H1 (cell line): Measurements from ENCODE around the gene TPD52L2. TPM values are rescaled to one million over a fixed set of nuclear protein-coding genes. Genes with fewer than 3 reads are reported as not detected.

Experiments used
- CTCF ChIA-PET: fragments of 300-600 bp; sonication (Branson Sonifier 250); formaldehyde crosslinking; loops from one replicate; lab custom pipeline; 2021; ENCODE audit not compliant: partially characterized antibody; lab: Charles Lee
- POLR2A ChIA-PET: fragments of 300-600 bp; sonication (Branson Sonifier 250); formaldehyde crosslinking; loops from one replicate; lab custom pipeline; 2021; ENCODE audit warnings: inconsistent platforms; ENCODE audit not compliant: partially characterized antibody; lab: Charles Lee
- DNase-seq, 2 experiments: peaks; one replicate each; pipeline versions ENCODE4 v3.0.0 to v3.0.0-alpha.2; 2010 to 2022; ENCODE audit warnings: low spot score in 2 of 2, low read depth in 1 of 2, mixed read lengths in 1 of 2
- FAIRE-seq: peaks from 2 replicates; lab custom pipeline; 2011; peaks lifted over from hg19 to GRCh38; lab: Jason Lieb, UNC
- H2AFZ ChIP-seq: 2 replicates; pipeline ENCODE4 v1.8.1; 2012; ENCODE audit warnings: low read length, inconsistent platforms
- H2AK5ac ChIP-seq: 2 replicates; pipeline ENCODE4 v1.6.1; 2013; ENCODE audit warnings: low read depth, low read length
- H2BK120ac ChIP-seq: replicated peaks from 2 replicates; pipeline ENCODE3; 2013; ENCODE audit warnings: low read depth, low read length, inconsistent platforms
- H2BK12ac ChIP-seq: 2 replicates; pipeline ENCODE4 v1.6.1; 2013; ENCODE audit warnings: low read depth, low read length
- H2BK15ac ChIP-seq: 2 replicates; pipeline ENCODE4 v1.6.1; 2013; ENCODE audit warnings: low read length
- H2BK20ac ChIP-seq: 2 replicates; pipeline ENCODE4 v1.6.1; 2013; ENCODE audit warnings: low read length
- H2BK5ac ChIP-seq: 2 replicates; pipeline ENCODE4 v1.6.1; 2013; ENCODE audit warnings: low read depth, low read length
- H3K14ac ChIP-seq: 2 replicates; pipeline ENCODE4 v1.6.1; 2013; ENCODE audit warnings: inconsistent platforms; ENCODE audit not compliant: insufficient read length
- H3K18ac ChIP-seq: 2 replicates; pipeline ENCODE4 v1.6.1; 2013; ENCODE audit warnings: low read length; ENCODE audit errors: extremely low read depth
- H3K23ac ChIP-seq: 2 replicates; pipeline ENCODE4 v1.6.1; 2013; ENCODE audit warnings: inconsistent platforms; ENCODE audit not compliant: insufficient read length
- H3K23me2 ChIP-seq: 2 replicates; pipeline ENCODE4 v1.6.1; 2013; ENCODE audit warnings: low read depth, low read length
- H3K27ac ChIP-seq: 2 replicates; pipeline ENCODE4 v1.6.1; 2011; ENCODE audit warnings: low read depth, low read length, inconsistent platforms
- H3K27me3 ChIP-seq, 4 experiments: replicated peaks in 1 of 4; 1 replicate in 1 of 4; 2 replicates in 3 of 4; pipeline versions ENCODE4 v1.6.1 to v1.8.1; 2011 to 2013; ENCODE audit warnings: low read length in 3 of 4, mild to moderate bottlenecking in 3 of 4, inconsistent platforms in 2 of 4, mixed read lengths in 2 of 4, moderate library complexity in 1 of 4; ENCODE audit not compliant: control insufficient read depth in 3 of 4, insufficient read depth in 3 of 4; ENCODE audit errors: extremely low read depth in 1 of 4
- H3K36me3 ChIP-seq, 4 experiments: 2 replicates each; pipeline versions ENCODE4 v1.6.1 to v1.8.1; 2011 to 2013; ENCODE audit warnings: mild to moderate bottlenecking in 4 of 4, low read length in 3 of 4, moderate library complexity in 2 of 4, control low read depth in 1 of 4, inconsistent platforms in 1 of 4; ENCODE audit not compliant: insufficient read depth in 4 of 4, control insufficient read depth in 2 of 4
- H3K4ac ChIP-seq: replicated peaks from 2 replicates; pipeline ENCODE3; 2013; ENCODE audit warnings: low read length, low read depth, mixed read lengths, inconsistent platforms; ENCODE audit not compliant: insufficient read length
- H3K4me1 ChIP-seq, 4 experiments: replicated peaks in 1 of 4; 1 replicate in 1 of 4; 2 replicates in 3 of 4; pipeline versions ENCODE4 v1.6.1 to v1.8.1; 2011 to 2013; ENCODE audit warnings: low read length in 3 of 4, inconsistent platforms in 2 of 4, mixed read lengths in 1 of 4; ENCODE audit not compliant: insufficient read depth in 4 of 4, control insufficient read depth in 3 of 4
- H3K4me2 ChIP-seq, 2 experiments: 2 replicates each; pipeline versions ENCODE4 v1.6.1 to v1.8.1; 2011 to 2013; ENCODE audit warnings: low read depth in 2 of 2, low read length in 2 of 2, control low read depth in 1 of 2, inconsistent platforms in 1 of 2, mild to moderate bottlenecking in 1 of 2; ENCODE audit not compliant: insufficient read depth in 1 of 2
- H3K4me3 ChIP-seq, 4 experiments: fragments of 200-600, 300-600 bp in 1 of 4; sonication (generic), shearing (Covaris generic), sonication (Bioruptor Twin) in 1 of 4; 2 replicates each; pipeline versions ENCODE4 v1.5.1 to v1.8.1; 2011 to 2016; ENCODE audit warnings: low read length in 4 of 4, low read depth in 3 of 4, control low read depth in 2 of 4, inconsistent platforms in 2 of 4, mild to moderate bottlenecking in 2 of 4, mixed read lengths in 1 of 4, moderate library complexity in 1 of 4; ENCODE audit not compliant: insufficient read depth in 2 of 4; ENCODE audit errors: extremely low read depth in 1 of 4
- H3K56ac ChIP-seq: replicated peaks from 2 replicates; pipeline ENCODE3; 2013; ENCODE audit warnings: low read depth, mild to moderate bottlenecking, mixed read lengths, low read length, inconsistent platforms; ENCODE audit not compliant: insufficient read length
- H3K79me1 ChIP-seq: 2 replicates; pipeline ENCODE4 v1.6.1; 2013; ENCODE audit warnings: low read depth, low read length, control low read depth
- H3K79me2 ChIP-seq, 2 experiments: 2 replicates each; pipeline versions ENCODE4 v1.6.1 to v1.8.1; 2012 to 2013; ENCODE audit warnings: low read length in 2 of 2, mild to moderate bottlenecking in 2 of 2, inconsistent platforms in 1 of 2; ENCODE audit not compliant: insufficient read depth in 2 of 2, control insufficient read depth in 1 of 2
- H3K9ac ChIP-seq, 4 experiments: replicated peaks in 1 of 4; 1 replicate in 1 of 4; 2 replicates in 3 of 4; pipeline versions ENCODE4 v1.6.1 to v1.8.1; 2011 to 2013; ENCODE audit warnings: low read depth in 3 of 4, low read length in 3 of 4, control low read depth in 2 of 4, mild to moderate bottlenecking in 2 of 4, moderate library complexity in 2 of 4, inconsistent platforms in 1 of 4; ENCODE audit errors: extremely low read depth in 1 of 4
- H3K9me3 ChIP-seq, 2 experiments: 2 replicates each; pipeline versions ENCODE4 v1.6.1 to v1.8.1; 2012 to 2013; ENCODE audit warnings: mild to moderate bottlenecking in 2 of 2, moderate library complexity in 2 of 2, control low read depth in 1 of 2, inconsistent platforms in 1 of 2, low read depth in 1 of 2, low read length in 1 of 2, mixed read lengths in 1 of 2; ENCODE audit not compliant: insufficient read depth in 2 of 2
- H4K20me1 ChIP-seq, 2 experiments: replicated peaks in 1 of 2; 2 replicates each; pipeline versions ENCODE3 to v1.8.1; 2011 to 2013; ENCODE audit warnings: inconsistent platforms in 2 of 2, low read length in 2 of 2, mild to moderate bottlenecking in 1 of 2; ENCODE audit not compliant: insufficient read depth in 2 of 2, control insufficient read depth in 1 of 2
- H4K5ac ChIP-seq: 2 replicates; pipeline ENCODE4 v1.6.1; 2013; ENCODE audit warnings: low read length, low read depth, mixed read lengths, inconsistent platforms; ENCODE audit not compliant: insufficient read length
- H4K8ac ChIP-seq: 2 replicates; pipeline ENCODE4 v1.8.0; 2013; ENCODE audit warnings: mild to moderate bottlenecking, moderate library complexity, low read length, inconsistent platforms; ENCODE audit not compliant: insufficient read depth; ENCODE audit errors: extremely low read depth
- H4K91ac ChIP-seq: replicated peaks from 2 replicates; pipeline ENCODE3; 2013; ENCODE audit warnings: low read length, mixed read lengths, inconsistent platforms; ENCODE audit not compliant: insufficient read length
- ATF2 ChIP-seq: IDR thresholded peaks from 2 replicates; pipeline ENCODE4 v1.6.1; 2012; ENCODE audit warnings: low read length, inconsistent platforms
- CTBP2 ChIP-seq: IDR thresholded peaks from 2 replicates; pipeline ENCODE4 v1.7.0; 2011; ENCODE audit warnings: borderline replicate concordance, mild to moderate bottlenecking, moderate library complexity, mixed read lengths, low read length; ENCODE audit not compliant: insufficient read depth, insufficient read length
- JUN ChIP-seq: IDR thresholded peaks from 2 replicates; pipeline ENCODE4 v1.6.1; 2011; ENCODE audit warnings: low read depth, mild to moderate bottlenecking, improper control_type of control experiment, low read length
- KDM1A ChIP-seq: fragments of 200-600, 300-600 bp; sonication (generic); IDR thresholded peaks from 2 replicates; pipeline ENCODE4 v1.7.1; 2016; ENCODE audit warnings: mild to moderate bottlenecking, low read length, borderline replicate concordance
- MAFK ChIP-seq: IDR thresholded peaks from 2 replicates; pipeline ENCODE4 v1.6.1; 2012; ENCODE audit warnings: low read depth, mild to moderate bottlenecking, improper control_type of control experiment, low read length
- NANOG ChIP-seq: IDR thresholded peaks from 2 replicates; pipeline ENCODE4 v1.6.1; 2011; ENCODE audit warnings: low read length, low read depth, mild to moderate bottlenecking, inconsistent platforms; ENCODE audit not compliant: insufficient read depth, poor library complexity, severe bottlenecking
- POLR2AphosphoS5 ChIP-seq: IDR thresholded peaks from 2 replicates; pipeline ENCODE4 v1.6.1; 2011; ENCODE audit warnings: low read depth, low read length
- SIRT6 ChIP-seq: IDR thresholded peaks from one replicate; pipeline ENCODE4 v1.7.1; 2012; ENCODE audit warnings: low read length, inconsistent platforms
- TCF12 ChIP-seq: IDR thresholded peaks from 2 replicates; pipeline ENCODE4 v1.6.1; 2011; ENCODE audit warnings: low read depth, mild to moderate bottlenecking, low read length
- USF2 ChIP-seq: IDR thresholded peaks from 2 replicates; pipeline ENCODE4 v1.6.1; 2011; ENCODE audit warnings: low read length, improper control_type of control experiment
- YY1 ChIP-seq: IDR thresholded peaks from 2 replicates; pipeline ENCODE4 v1.6.1; 2011; ENCODE audit warnings: low read depth, mild to moderate bottlenecking, low read length
- ZNF274 ChIP-seq: IDR thresholded peaks from 2 replicates; pipeline ENCODE4 v1.7.0; 2012; ENCODE audit warnings: low read length, borderline replicate concordance; ENCODE audit errors: extremely low read depth
- WGBS, 2 experiments: shearing (Covaris generic) in 1 of 2; methylation state at CpG; one replicate each; pipeline versions ENCODE4 v1.1.6 to v1.1.7; 2013 to 2015; ENCODE audit warnings: low lambda C conversion rate in 2 of 2, mixed read lengths in 2 of 2, inconsistent platforms in 1 of 2, low coverage in 1 of 2, missing lambda C conversion rate in 1 of 2; ENCODE audit not compliant: insufficient replicate concordance in 2 of 2, insufficient coverage in 1 of 2, insufficient read length in 1 of 2; ENCODE audit errors: extremely low coverage in 1 of 2, missing lambda C conversion rate in 1 of 2; 5-methylcytosine and 5-hydroxymethylcytosine counted together
- polyA plus RNA-seq, 7 experiments: library from polyadenylated mRNA; depleted of rRNA in 3 of 7; stranded (reverse) in 5 of 7; unstranded in 2 of 7; fragments of >200 nt in 5 of 7; fragments of 200-250 nt in 2 of 7; gene quantifications; 1 replicate in 5 of 7; 2 replicates in 1 of 7; 4 replicates in 1 of 7; pipeline versions ENCODE4 v1.2.1 to v1.2.3, GENCODE V29; 2011 to 2013; ENCODE audit warnings: missing spikeins in 2 of 7, mixed read lengths in 2 of 7
- total RNA-seq: library from RNA; stranded (reverse); fragmentation: NEBNext Ultra II Directional; extraction: Animal tissue kit (Norgen Biotek cat#: 25700); gene quantifications from 2 replicates; pipeline ENCODE4 v1.2.1, GENCODE V29; 2021

Gene TPD52L2
- total and polyA plus RNA-seq, 2 of the 8 experiments (the other 6 are each of a cell fraction or from before 2014, with no cell fraction given), result 77.1 to 80.2 TPM

- no peak overlapping the region for H3K18ac ChIP-seq
- no peak overlapping the region for H3K14ac ChIP-seq
- no peak overlapping the region for H3K56ac ChIP-seq
- FAIRE-seq, result no peak
- H3K79me2 ChIP-seq, result peaks cover 3 to 64% of the 10 kb centered on the region in 2 experiments; a peak in 2 of 4 replicates
- H3K4me1 ChIP-seq, result peaks cover 0 to 6% (median 3%) of the 10 kb centered on the region in 4 experiments; a peak in 3 of 7 replicates
- no peak overlapping the region for H4K8ac ChIP-seq
- H4K5ac ChIP-seq, result no peak overlapping the region
- no peak overlapping the region for H2AFZ ChIP-seq
- H3K23me2 ChIP-seq, result 0 out of 2 replicates have a peak, but pooled peaks cover 3% of the 10 kb centered on the region
- no peak overlapping the region for H2BK12ac ChIP-seq
- no peak overlapping the region for H3K4me3 ChIP-seq
- no peak overlapping the region for H2AK5ac ChIP-seq
- H2BK15ac ChIP-seq, result no peak overlapping the region
- CTCF ChIA-PET, result interaction anchor here (1.0 kb wide), 1 partner anchor 123 kb away, joined by 4 read pairs; no protein-coding TSS in a partner anchor
- H3K27me3 ChIP-seq, result no peaks in the 10 kb centered on the region
- no peak overlapping the region for H2BK5ac ChIP-seq
- no peaks in the 10 kb centered on the region for H3K9me3 ChIP-seq
- H3K9ac ChIP-seq, result no peak overlapping the region
- DNase-seq, result no peak
- H3K79me1 ChIP-seq, result peaks cover 24% of the 10 kb centered on the region
- H3K4me2 ChIP-seq, result no peak overlapping the region
- POLR2A ChIA-PET, result no interaction called here
- no peaks in the 10 kb centered on the region for H3K36me3 ChIP-seq
- no peak overlapping the region for H2BK120ac ChIP-seq
- H3K23ac ChIP-seq, result no peak overlapping the region
- H3K27ac ChIP-seq, result no peak overlapping the region
- H2BK20ac ChIP-seq, result no peak overlapping the region
- H3K4ac ChIP-seq, result no peak overlapping the region
- 92% methylated on average over 3 of the region's 3 CpGs; no CpG with 5 or more reads in 1 of the 2 experiments for WGBS, 2 experiments
- peaks cover 4 to 17% of the 10 kb centered on the region in 2 experiments for H4K20me1 ChIP-seq
- H4K91ac ChIP-seq, result no peak overlapping the region
- TF ChIP-seq NANOG, result no peak
- no peak for TF ChIP-seq CTBP2
- no peak for TF ChIP-seq ZNF274
- no peak for TF ChIP-seq KDM1A
- TF ChIP-seq YY1, result no peak
- no peak for TF ChIP-seq JUN
- no peak for TF ChIP-seq MAFK
- TF ChIP-seq TCF12, result no peak
- TF ChIP-seq USF2, result no peak
- TF ChIP-seq SIRT6, result no peak
- no peak for TF ChIP-seq POLR2AphosphoS5
- no peak for TF ChIP-seq ATF2
These were observed 35.3 kb downstream of the TPD52L2 start for GRCh38 chr20:63900413-63900812.
